ENCODE results near the gene RPUSD1.
"Not testable (repeated sequence)": the region's sequence is repeated elsewhere in the genome, so short reads cannot be mapped to it uniquely, and the experiment has no call there.

RPUSD1 gene

DNA sequence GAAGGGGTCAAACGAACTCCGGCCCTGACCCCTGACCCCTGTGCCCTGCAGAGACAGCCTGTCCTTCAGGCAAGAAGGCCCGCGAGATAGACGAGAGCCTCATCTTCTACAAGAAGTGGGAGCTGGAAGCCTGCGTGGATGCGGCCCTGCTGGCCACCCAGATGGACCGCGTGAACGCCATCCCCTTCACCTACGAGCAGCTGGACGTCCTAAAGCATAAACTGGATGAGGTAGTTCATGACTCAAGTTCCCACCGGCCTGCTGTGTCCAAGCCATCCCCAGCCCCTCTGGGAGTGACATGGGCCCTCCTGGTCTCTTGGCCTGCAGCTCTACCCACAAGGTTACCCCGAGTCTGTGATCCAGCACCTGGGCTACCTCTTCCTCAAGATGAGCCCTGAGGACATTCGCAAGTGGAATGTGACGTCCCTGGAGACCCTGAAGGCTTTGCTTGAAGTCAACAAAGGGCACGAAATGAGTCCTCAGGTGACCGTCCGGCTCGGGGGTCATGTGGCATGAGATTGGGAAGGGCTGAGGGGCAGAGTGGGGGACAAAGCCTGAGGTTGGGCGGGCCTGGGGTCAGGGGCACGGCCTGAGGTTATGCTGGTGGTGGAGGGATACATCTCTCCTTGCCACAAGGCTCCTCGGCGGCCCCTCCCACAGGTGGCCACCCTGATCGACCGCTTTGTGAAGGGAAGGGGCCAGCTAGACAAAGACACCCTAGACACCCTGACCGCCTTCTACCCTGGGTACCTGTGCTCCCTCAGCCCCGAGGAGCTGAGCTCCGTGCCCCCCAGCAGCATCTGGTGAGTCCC, 22.0 kb downstream of the RPUSD1 start:
- DNase-seq (ENCODE audit: low read depth in 2 of 2), result no peak

DNA sequence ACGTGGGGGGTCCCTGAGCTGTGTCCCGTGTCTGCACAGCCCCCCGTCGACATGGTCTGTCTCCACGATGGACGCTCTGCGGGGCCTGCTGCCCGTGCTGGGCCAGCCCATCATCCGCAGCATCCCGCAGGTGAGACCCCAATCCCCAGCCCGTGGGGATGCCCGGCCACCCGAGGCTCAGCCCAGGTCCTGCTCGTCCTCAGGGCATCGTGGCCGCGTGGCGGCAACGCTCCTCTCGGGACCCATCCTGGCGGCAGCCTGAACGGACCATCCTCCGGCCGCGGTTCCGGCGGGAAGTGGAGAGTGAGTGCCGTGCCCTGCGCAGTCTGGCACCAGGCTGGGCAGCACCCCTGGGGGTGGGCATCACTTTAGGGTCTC, 22.7 kb downstream of the RPUSD1 start:
- no peak for DNase-seq (ENCODE audit: low read depth in 2 of 2)

DNA sequence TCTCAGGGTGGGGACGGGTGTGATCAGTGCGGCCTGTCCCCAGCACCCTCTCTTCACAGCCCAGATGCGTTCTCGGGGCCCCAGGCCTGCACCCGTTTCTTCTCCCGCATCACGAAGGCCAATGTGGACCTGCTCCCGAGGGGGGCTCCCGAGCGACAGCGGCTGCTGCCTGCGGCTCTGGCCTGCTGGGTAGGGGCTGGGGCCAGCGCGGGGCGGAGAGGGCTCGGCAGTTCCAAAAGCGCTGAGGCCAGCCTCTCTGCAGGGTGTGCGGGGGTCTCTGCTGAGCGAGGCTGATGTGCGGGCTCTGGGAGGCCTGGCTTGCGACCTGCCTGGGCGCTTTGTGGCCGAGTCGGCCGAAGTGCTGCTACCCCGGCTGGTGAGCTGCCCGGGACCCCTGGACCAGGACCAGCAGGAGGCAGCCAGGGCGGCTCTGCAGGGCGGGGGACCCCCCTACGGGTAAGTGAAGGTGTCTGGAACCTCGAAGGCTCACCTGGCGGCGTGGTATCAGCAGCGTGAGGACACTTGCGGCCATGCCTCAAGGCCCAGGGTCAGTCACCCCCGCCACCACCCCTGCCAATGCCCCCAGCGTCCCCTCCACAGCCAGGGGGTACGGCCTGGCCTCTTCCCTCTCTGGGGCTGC, 23.2 kb downstream of the RPUSD1 start:
- no peak for DNase-seq (ENCODE audit: low read depth in 2 of 2)

DNA sequence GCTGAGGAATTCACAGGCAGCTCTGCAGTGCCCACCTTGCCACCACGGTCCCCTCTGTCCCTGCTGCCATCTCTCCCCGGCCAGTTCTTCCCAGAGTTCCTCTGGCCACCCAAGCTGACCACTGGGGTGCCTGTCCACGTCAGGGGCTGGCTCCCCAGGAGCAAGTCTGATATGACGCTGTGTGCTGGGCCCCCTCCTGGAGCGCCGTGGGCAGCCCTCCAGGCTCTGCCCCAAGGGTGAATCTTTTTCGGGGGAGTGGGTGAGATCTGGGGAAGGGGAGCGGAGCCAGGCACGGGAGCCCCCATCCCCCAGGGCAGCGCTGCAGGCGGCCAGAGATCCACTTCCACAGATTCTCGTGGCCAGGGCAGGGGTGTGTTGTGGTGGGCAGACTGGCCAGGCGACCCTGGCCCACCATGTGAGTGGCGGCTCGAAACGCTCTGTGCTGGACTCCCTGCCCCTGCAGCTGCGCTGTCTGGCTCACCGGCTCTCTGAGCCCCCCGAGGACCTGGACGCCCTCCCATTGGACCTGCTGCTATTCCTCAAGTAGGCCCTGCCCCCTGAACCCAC, 23.9 kb downstream of the RPUSD1 start:
- no peak for DNase-seq (ENCODE audit: low read depth in 2 of 2)

DNA sequence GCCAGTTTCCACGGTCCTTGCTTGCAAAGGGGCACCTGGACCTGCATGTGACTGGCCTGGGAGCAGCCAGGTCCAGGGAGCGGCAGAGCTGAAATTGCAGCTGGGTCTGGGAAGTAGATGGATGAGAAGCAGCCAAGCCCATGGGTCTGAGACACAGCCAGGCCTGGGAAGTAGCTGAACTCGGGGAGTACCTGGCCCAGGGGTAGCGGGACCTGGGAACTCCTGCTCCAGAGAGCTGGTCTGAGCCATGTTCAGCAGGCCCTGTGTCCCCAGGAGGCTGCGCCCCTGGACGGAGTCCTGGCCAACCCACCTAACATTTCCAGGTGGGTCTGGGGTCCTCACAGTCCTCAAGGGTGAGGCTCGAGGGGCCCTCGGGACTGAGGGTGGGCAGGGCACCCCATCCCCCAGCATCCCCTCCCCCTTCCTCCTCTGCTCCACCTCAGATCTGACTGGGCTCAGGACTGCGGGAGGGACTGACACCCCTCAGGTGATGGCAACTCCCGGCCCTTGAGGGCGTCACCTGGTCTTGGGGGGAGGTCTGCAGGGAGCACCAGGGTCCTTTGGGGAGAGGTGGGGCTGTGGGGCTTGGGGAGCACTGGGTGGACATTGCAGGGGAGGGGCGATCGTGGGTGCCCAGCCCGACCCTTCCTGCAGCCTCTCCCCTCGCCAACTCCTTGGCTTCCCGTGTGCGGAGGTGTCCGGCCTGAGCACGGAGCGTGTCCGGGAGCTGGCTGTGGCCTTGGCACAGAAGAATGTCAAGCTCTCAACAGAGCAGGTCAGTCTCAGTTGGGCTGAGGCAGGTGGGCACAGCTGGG, 24.6 kb downstream of the RPUSD1 start:
- no peak for DNase-seq (ENCODE audit: low read depth in 2 of 2)

DNA sequence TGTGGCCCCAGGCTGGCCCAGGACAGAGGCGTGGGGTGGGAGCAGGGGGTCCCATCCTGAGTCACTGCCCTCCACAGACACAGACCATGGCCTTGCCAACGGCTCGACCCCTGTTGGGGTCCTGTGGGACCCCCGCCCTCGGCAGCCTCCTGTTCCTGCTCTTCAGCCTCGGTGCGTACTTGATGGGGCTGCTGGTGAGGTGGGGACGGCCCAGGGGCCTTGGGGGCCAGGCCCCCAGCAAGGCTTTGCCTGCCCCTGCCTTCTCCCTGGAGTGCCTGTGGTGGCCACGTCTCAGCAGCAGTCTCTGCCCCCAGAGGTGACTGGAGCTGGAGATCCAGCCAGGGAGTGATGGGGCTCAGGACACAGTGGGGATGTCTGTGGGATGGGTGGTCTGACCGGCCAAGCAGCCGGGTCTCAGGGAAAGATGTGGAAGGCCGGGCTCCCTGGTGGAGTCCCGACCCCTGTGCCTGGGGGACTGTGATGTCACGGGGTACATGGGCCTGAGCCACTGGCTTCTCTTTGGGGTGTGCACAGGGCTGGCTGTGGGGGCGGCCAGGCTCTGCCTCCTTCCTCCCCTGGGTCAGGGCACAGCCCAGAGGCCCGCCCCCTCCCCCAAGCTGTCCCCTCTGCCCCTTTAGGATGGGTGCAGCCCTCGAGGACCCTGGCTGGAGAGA, 25.4 kb downstream of the RPUSD1 start:
- no peak for DNase-seq (ENCODE audit: low read depth in 2 of 2)

DNA sequence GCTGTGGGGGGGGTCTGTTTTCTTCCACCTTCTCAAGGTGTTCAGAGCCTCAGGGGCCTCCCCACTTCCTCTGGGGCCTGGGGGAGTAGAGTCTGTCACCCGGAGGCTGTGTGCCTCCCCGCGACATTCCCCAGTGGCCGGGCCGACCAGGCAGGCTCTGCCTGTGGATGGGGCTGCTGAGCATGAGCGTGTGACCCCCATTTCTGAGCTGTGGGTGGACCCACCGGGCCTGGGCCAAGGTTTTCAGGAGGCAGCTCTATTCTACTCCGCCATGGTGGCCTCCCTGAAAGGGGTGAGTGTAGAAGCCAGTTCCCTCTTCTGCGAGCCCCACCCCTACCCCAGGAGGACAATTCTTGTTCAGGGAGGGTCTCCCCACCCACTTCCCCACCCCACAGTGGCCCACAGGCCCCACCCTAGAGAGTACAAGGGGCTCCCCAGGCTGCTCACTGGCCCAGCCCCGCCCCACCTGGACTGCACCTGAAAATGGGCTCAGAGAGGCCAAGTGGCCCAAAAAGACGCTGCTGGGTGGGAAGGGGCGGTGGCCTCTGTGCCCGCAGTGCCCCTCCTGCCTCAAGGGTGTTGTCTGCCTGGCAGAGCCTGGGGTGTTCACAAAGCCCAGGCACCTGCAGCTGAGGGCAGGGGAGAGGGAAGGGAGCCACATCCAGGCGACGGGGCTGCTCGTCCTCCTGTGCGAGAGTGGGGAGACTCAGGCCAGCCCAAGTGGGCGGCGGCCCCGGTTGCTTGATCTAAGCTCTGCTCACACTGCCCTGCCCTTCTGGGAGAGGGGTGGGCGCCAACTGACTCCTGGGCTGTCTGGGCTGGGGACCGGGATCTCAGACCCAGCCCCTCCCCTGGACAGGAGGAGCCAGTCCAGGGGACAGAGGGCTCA, 26.3 kb downstream of the RPUSD1 start:
- no peak for DNase-seq (ENCODE audit: low read depth in 2 of 2)

DNA sequence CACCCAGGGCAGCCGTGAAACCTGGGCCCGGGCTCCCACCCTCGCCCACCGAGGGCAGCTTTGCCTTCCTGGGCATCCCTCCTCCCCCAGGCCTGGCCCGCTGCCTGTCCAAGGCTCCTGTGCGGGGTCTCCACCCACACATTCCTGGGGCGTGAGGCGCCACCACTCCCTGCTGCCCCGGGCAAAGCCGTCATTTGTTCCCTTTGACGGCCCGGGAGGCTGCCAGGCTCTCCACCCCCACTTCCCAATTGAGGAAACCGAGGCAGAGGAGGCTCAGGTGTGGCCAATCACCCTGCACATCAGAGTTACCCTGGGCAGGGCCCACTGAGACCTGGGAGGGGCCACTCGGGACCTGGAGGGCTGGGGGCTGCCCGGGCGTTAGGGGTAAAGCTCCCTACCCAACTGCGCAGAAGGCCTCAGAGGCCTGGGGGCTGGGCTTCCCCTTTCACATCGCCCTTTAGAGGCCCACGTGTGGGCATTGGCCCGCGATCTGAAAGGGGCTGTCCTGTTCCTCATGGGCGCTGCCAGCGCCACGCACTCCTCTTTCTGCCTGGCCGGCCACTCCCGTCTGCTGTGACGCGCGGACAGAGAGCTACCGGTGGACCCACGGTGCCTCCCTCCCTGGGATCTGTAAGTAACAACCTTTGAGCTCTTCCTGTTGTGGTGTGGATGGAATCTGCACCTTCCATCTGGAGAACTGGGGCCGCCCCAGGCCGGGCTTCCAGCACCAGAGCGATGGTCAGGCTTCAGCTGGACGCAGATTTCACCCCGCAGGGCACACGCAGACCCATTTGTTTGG, 27.4 kb downstream of the RPUSD1 start, which contains the start of gene MSLN:
Gene MSLN (plus strand): TSS at position 190 of the 799 bp plus-strand sequence. CDS start 1,947 bp downstream, outside the sequence.
- DNase-seq (ENCODE audit: low read depth in 2 of 2), result no peak

DNA sequence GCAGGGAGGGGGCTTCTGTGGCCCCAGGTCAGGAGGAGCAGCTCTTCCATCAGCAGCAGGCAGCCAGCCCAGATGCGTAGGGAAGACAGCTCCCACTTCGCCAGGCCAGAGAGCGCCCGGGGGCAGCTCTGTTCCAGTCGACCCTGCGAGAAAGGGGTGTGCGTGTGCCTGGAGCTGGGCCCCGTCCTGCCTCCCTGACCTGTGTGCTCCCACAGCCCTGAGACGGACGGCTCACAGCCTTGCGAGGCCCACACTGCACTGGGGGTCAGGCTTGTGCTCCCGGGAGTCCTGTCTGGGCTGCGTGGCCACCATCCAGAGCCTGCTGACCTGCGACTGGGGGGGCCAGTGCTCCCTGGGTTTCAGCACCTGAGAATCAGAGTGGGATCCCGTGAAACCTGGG, 28.1 kb downstream of the RPUSD1 start:
- DNase-seq (ENCODE audit: low read depth in 2 of 2), result no peak

DNA sequence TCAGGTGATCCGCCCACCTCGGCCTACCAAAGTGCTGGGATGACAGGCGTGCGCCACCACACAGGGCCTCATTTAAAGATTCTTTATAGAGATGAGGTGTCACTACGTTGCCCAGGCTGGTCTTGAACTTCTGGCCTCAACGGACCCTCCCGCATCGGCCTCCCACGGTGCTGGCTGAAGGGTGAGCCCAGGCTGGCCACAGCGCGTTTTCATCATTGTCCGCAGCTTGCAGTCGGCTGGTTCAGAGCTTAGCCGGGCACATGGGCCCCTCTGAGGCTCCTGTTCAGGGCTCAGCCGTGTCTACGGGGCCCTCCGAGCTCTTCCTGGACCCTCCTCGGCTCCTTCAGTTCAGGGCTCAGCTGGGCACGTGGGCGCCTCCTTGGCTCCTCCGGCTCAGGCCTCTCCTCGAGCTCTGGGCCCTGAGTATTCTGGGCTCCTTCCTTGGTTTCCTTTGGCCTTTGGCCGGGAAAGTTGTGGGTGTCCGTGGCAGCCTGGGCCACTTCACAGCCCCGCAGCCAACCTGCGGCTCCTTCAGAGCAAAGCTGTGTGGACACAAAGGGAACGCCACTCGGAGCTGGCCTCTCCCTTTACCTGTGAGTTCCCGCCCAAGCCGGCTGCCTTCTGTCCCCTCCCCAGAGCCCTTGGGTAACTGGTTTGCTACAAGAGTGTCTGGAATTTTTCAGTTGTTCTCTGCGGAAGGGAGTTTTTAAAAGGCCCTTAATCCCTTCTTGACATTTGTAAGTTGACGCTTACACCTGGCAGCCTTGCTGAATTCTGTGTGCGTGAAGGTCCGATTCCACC, 28.9 kb downstream of the RPUSD1 start:
- DNase-seq (ENCODE audit: low read depth in 2 of 2), result no peak

DNA sequence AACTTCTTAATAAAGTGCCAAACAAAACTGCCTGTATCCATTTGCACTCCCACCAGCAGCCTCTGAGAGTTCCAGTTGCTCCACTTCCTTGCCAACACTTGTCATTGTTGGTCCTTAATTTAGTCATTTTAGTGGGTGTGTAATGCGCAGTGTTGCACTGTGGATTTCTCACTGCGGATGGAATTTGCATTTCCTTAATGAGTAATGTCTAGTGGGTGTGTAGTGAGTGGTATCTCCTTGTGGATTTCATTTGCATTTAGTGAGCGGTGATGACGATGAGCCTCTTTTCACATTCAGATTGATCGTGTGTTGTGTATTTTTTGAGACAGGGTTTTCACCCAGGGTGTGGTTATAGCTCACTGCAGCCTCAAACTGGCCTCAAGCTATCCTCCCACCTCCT, 31.8 kb downstream of the RPUSD1 start:
- no peak for DNase-seq (ENCODE audit: low read depth in 2 of 2)

DNA sequence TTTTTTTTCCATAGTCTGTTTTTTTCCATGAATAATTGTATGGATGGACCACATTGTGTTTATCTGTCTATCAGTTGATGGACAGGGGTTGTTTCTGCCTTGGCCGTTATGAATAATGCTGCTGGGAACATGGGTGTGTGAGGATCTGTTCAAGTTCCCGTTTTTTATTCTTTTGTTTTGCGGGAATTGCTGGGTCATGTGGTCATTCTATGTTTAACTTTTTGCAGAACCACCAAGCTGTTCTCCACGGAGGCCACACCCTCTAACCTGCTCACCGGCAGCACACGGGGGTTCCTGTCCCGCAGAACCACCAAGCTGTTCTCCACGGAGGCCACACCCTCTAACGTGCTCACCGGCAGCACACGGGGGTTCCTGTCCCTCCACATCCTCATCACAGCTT, 33.5 kb downstream of the RPUSD1 start:
- DNase-seq (ENCODE audit: low read depth in 2 of 2), result no peak

DNA sequence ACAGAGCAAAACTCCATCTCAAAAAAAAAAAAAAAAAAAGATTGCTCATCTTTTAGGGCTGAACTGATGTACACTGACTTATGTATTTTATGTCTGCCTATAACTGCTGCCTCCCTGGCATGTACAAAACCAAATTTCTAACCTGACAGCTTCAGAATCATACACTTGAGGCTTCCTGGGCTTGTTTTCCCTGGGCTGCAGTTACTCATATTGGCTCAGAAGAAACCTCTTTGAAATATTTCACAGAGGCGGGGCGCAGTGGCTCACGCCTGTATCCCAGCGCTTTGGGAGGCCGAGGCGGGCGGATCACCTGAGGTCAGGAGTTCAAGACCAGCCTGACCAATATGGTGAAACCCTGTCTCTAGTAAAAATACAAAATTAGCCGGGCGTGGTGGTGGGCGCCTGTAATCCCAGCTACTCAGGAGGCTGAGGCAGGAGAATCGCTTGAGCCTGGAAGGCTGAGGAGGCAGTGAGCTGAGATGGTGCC, 34.0 kb downstream of the RPUSD1 start:
- not testable (repeated sequence) for DNase-seq (ENCODE audit: low read depth in 2 of 2)

DNA sequence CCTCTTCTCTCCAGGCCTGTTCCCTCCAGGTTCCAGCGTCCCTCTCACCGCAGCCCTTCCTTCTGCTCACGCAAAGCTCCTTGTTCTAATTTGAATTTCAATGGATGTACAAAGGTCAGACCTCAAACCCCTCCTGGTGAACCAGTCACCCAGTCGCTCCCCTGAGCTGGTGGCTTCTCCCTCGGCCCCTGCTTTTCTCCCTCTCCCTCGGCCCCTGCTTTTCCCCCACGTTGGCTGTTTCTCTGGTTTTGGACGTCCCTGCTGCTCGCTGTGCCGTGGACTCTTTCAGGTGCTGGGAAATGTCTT, 36.2 kb downstream of the RPUSD1 start:
- DNase-seq (ENCODE audit: low read depth in 2 of 2), result no peak

DNA sequence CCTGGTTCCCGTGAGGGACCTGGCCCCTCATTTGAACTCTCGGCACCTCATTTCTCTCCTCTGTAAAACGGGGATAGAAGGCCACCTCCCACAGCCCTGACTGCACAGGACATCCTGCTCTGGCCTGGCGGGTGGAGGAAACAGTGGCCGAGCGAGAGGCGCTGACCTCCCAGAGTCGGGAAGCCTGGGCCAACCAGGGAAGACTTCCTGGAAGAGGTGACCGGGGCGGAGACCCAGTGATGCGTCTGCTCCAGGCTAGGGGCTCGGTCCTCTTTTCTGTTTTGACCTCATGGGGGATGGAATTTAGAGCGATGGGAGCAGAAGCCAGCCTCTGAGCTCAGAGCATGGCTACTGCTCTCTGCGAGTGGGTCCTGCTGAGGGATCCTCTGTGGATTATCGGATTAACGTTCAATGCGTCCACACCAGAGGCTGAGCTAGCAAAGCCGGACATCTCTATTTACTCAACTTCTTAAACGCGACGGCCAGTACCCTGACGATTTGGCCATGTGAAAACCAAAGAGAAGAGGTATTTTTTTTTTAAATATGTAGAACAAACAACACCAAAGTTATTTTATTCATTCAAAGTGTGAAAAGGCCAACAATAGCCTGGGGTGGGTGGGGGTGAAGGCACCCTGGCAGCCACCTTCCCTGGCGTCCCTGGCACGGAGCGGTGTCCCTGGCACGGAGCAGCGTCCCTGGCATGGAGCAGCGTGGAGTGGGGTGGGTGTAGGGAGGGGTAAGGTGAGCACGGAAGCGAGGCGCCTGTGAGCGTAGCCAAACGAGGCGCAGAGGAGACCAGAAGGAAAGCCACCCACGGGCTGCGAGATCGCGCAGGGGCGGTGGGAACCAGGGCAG, 36.8 kb downstream of the RPUSD1 start:
- DNase-seq (ENCODE audit: low read depth in 2 of 2), result no peak

DNA sequence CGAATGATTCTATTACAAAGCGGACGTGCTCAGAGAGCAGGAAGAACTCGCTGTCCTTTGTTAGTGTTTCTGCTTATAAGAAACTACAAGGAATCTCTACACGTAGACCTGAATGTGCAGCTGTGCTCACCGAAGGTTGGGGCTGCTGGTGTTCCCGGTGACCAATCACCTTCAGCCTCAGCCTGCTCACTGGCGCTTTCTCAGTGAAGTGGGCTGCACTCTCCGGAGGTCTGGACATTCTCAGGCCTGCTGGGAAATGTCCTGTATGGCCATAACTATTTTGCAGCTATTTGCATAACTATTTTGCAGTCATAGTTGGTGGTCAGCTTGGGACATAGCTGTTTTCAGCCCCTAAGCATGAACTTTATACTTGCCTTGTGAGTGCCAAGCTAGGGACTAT, 37.7 kb downstream of the RPUSD1 start:
- DNase-seq (ENCODE audit: low read depth in 2 of 2), result no peak

DNA sequence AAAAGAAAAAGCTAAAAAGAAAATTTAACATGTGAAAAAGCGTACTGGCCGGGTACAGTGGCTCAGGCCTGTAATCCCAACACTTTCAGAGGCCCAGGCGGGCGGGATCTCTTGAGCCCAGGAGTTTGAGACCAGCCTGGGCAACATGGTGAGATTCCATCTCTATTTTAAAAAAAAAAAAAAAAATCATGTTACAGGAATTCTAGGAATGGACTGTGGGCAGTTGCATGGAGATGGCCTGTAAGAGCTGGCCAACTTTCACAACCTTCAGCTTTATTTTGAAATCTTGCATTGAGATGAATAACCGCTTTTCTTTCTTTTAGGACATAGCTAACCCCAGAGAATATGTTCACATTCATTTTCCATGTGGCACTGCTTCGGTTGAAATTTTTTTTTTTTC, 39.2 kb downstream of the RPUSD1 start:
- DNase-seq (ENCODE audit: low read depth in 2 of 2), result no peak

Data from stimulated activated CD8-positive, alpha-beta memory T cell treated with anti-CD3 and anti-CD28 coated beads, Interleukin-7, amount 100 ng/mL, for 1 hour (primary cell).